Liver (tissue), 3 donors: Measurements from ENCODE around the gene GPRIN3.
A peak's percentile ranks its signal among the peaks of the same experiment; 100 is the strongest.

Experiments
- JUND ChIP-seq, 2 donors: IDR thresholded peaks; 2 replicates each; pipeline ENCODE4 v1.6.1; 2016; ENCODE audit warnings: antibody characterized with exemption in 2 of 2
- TF ChIP-seq, protein P1 (sequence below): fragments of 150-350 bp; IDR thresholded peaks from 2 replicates; pipeline ENCODE4 v1.5.1; 2017; ENCODE audit warnings: improper control_type of control experiment, low read depth, low read length; ENCODE audit not compliant: missing input control
- donor health status: healthy.
- donor health status: healthy.

DNA sequence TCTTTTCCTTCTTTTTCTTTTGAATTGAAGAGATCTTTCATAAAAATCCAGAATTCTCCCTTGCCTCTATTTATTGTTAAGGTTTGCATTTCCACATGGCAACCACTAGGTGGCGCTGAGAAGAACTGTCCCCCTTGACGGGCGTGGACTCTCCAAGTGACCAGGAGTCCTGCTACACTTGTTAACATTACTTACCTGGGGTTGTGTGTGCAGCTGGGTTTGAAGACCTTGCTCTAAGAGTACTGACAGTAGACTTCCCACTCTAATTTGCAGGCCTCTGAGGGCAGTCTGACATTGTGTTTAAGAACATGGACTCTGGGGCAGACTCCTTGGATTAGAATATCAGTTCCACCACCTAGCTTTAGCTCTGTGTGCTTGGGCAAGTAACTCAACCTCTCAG lies 52.8 kb downstream of the GPRIN3 start:
- TF ChIP-seq, protein P1, sequence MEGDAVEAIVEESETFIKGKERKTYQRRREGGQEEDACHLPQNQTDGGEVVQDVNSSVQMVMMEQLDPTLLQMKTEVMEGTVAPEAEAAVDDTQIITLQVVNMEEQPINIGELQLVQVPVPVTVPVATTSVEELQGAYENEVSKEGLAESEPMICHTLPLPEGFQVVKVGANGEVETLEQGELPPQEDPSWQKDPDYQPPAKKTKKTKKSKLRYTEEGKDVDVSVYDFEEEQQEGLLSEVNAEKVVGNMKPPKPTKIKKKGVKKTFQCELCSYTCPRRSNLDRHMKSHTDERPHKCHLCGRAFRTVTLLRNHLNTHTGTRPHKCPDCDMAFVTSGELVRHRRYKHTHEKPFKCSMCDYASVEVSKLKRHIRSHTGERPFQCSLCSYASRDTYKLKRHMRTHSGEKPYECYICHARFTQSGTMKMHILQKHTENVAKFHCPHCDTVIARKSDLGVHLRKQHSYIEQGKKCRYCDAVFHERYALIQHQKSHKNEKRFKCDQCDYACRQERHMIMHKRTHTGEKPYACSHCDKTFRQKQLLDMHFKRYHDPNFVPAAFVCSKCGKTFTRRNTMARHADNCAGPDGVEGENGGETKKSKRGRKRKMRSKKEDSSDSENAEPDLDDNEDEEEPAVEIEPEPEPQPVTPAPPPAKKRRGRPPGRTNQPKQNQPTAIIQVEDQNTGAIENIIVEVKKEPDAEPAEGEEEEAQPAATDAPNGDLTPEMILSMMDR, result peak; percentile 79
- no peak for TF ChIP-seq JUND (IDR thresholded peaks at IDR 0.05)
